NT2/D1 (cell line): ENCODE measurements around the gene RAB24.
"Not testable (repeated sequence)": the region's sequence is repeated elsewhere in the genome, so short reads cannot be mapped to it uniquely, and the experiment has no call there.

Experiments used
- DNase-seq: peaks from one replicate; pipeline ENCODE4 v3.0.0-alpha.2; 2011; ENCODE audit warnings: low read depth, low spot score
- H3K27me3 ChIP-seq: 2 replicates; pipeline ENCODE4 v1.6.0; 2011; ENCODE audit warnings: mild to moderate bottlenecking; ENCODE audit not compliant: insufficient read length, insufficient read depth
- H3K36me3 ChIP-seq: 2 replicates; pipeline ENCODE4 v1.6.1; 2011; ENCODE audit warnings: mild to moderate bottlenecking, low read length, mixed read lengths; ENCODE audit not compliant: insufficient read depth, insufficient read length
- H3K4me1 ChIP-seq: 2 replicates; pipeline ENCODE4 v1.5.1; 2011; ENCODE audit not compliant: insufficient read depth, insufficient read length
- H3K4me3 ChIP-seq: 2 replicates; pipeline ENCODE4 v1.5.1; 2011; ENCODE audit warnings: low read depth; ENCODE audit not compliant: insufficient read length
- H3K9ac ChIP-seq: 2 replicates; pipeline ENCODE4 v1.6.0; 2011; ENCODE audit warnings: low read depth; ENCODE audit not compliant: insufficient read length
- H3K9me3 ChIP-seq: 2 replicates; pipeline ENCODE4 v1.5.1; 2011; ENCODE audit warnings: mild to moderate bottlenecking, low read length; ENCODE audit not compliant: insufficient read depth
- SUZ12 ChIP-seq: IDR thresholded peaks from 2 replicates; pipeline ENCODE4 v1.6.1; 2011; ENCODE audit not compliant: insufficient read length, insufficient read depth; ENCODE audit errors: extremely low read depth
- YY1 ChIP-seq: IDR thresholded peaks from 2 replicates; pipeline ENCODE4 v1.6.1; 2011; ENCODE audit not compliant: insufficient read length, insufficient read depth
- ZNF274 ChIP-seq: IDR thresholded peaks from 2 replicates; pipeline ENCODE4 v1.6.1; 2011; ENCODE audit warnings: mild to moderate bottlenecking, low read depth, low read length

Gene RAB24

GRCh38 chr5:177261510-177261909, 42.0 kb downstream of the RAB24 start:
- Histone ChIP-seq H3K4me1 (no peaks in the 10 kb centered on the region), H3K9ac (no peak overlapping the region), H3K4me3 (no peak overlapping the region), H3K9me3 (no peaks in the 10 kb centered on the region), H3K36me3 (peaks cover 82% of the 10 kb centered on the region), H3K27me3 (no peaks in the 10 kb centered on the region)
- no peak for DNase-seq
- TF ChIP-seq YY1 (no peak), SUZ12 (no peak), ZNF274 (no peak)

GRCh38 chr5:177260961-177261360, 42.6 kb downstream of the RAB24 start:
- H3K4me1 ChIP-seq = no peaks in the 10 kb centered on the region
- TF ChIP-seq ZNF274 (no peak), YY1 (no peak), SUZ12 (no peak)
- H3K36me3 ChIP-seq = peaks cover 82% of the 10 kb centered on the region
- H3K27me3 ChIP-seq = no peaks in the 10 kb centered on the region
- H3K9me3 ChIP-seq = no peaks in the 10 kb centered on the region
- H3K4me3 ChIP-seq = no peak overlapping the region
- DNase-seq = no peak
- H3K9ac ChIP-seq = no peak overlapping the region

GRCh38 chr5:177258711-177259110, 44.8 kb downstream of the RAB24 start:
- H3K4me1 ChIP-seq, H3K4me3 ChIP-seq, DNase-seq, H3K9me3 ChIP-seq, H3K27me3 ChIP-seq, H3K9ac ChIP-seq: not testable (repeated sequence)
- peaks cover 80% of the 10 kb centered on the region for H3K36me3 ChIP-seq

- Histone ChIP-seq H3K9ac (no peak overlapping the region), H3K4me1 (no peaks in the 10 kb centered on the region), H3K9me3 (no peaks in the 10 kb centered on the region), H3K4me3 (no peak overlapping the region), H3K36me3 (peaks cover 81% of the 10 kb centered on the region), H3K27me3 (no peaks in the 10 kb centered on the region)
- TF ChIP-seq ZNF274 = no peak
- TF ChIP-seq YY1 = no peak
- TF ChIP-seq SUZ12 = no peak
- no peak for DNase-seq
Measured at GRCh38 chr5:177256296-177256695, 47.2 kb downstream of the RAB24 start.

- no peaks in the 10 kb centered on the region for H3K27me3 ChIP-seq
- H3K9me3 ChIP-seq = no peaks in the 10 kb centered on the region
- peaks cover 70% of the 10 kb centered on the region for H3K36me3 ChIP-seq
- TF ChIP-seq ZNF274 = no peak
- no peak for TF ChIP-seq SUZ12
- no peak for TF ChIP-seq YY1
- no peak overlapping the region for H3K4me3 ChIP-seq
- H3K4me1 ChIP-seq = no peaks in the 10 kb centered on the region
- no peak overlapping the region for H3K9ac ChIP-seq
- DNase-seq = no peak
Measured at GRCh38 chr5:177253252-177253651, 50.3 kb downstream of the RAB24 start.
